GM19463 (cell line): ENCODE data around the gene POU2F1.
A peak's percentile ranks its signal among the peaks of the same experiment; 100 is the strongest.
"Not testable (repeated sequence)": the region's sequence is repeated elsewhere in the genome, so short reads cannot be mapped to it uniquely, and the experiment has no call there.

Experiments used
- ATAC-seq: cut with Tn5 transposase; IDR thresholded peaks from one replicate; pipeline ENCODE4 v1.9.1; 2021; ENCODE audit warnings: mild to moderate bottlenecking, moderate library complexity; ENCODE audit not compliant: unreplicated experiment

The POU2F1 gene

DNA sequence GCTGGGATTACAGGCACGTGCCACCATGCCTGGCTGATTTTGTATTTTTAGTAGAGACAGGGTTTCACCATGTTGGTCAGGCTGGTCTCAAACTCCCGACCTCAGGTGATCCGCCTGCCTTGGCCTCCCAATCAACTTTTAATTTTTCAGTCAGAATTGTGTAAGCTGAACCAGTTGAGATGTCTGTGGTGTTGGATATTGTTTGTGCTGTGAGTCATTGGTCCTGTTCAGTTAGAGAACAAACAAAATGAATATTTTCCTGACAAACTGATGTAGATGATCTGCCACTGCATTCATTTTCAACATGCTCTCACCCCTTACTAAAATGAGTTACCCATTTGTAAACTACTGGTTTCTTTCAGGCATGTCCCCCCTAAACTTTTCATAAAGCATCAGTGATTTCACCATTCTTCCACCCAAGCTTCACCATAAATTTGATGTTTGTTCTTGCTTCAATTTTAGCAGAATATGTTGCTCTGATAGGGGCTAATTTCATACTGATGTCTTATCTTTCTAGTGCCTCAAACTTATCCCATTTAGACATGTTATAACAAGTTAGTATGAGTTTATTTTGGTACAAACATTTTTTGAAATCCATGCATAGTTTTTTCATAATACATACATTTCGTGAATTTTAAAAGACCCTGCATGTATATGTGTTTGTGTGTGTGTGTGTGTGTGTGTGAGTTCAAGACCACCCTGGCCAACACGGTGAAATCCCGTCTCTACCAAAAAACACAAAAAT lies 15.2 kb upstream of the POU2F1 start:
- ATAC-seq = not testable (repeated sequence)

DNA sequence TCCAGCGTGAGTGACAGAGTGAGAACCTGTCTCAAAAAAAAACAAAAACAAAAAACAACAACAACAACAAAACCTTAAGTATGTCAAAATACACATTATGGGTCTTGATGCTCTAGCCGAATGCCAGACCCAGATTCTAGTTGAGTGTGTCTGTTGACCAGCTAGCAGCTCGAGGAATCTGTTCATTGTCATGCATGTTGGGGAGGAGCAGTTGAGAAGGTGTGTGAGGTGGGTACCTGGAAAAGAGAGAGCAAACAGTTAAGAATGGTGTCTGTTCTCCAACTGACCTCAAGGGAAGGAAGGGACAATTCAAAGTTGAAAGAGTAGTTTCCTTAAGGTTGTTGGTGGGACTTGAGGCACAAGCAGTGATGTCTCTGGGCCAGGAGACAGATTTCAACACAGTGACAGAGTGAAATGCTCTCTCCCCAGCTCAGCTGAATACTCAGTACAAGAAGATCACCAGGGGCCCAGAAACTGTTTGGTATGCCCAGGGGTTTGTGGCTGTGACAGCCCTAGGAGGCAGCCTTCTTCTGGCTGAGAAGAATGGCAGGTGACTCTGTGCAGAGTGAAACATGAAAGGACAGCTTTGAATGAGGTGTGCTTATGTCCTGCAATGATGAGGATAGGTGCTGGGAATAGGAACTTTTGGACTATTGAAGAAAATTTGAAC lies 14.4 kb upstream of the POU2F1 start:
- no peak for ATAC-seq

DNA sequence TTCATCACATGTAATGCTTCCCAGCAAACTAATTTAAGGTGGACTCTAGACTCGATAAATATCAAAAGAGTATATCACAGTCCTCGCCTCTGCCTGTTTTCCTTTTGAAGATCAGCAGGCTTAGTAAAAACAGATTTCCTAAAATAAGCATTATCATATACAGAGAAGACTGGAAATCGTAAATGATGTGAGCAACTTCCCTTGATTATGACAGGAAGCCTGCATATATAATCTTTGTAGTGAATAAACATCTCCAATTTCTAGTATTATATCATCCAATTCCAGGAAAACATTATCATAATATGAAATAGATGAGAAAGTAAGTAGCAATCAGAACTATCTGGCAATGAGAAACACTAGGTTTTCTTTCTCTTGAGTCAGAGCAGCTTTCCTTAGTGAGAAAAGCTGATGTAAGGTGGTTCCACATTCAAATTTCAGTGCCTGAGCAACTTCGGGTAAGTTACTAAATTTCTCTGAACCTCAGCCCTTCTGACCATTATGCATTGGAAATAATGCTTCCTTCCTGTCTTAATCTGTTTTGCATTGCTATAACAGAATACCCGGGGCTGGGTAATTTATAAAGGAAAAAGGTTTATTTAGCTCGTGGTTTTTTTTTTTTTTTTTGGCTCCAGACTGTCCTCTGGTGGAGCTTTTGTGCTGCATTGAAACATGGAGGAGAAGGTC lies 12.6 kb upstream of the POU2F1 start:
- no peak for ATAC-seq

- no peak for ATAC-seq
Observed at GRCh38 chr1:167208624-167208976, 12.1 kb upstream of the POU2F1 start.

GRCh38 chr1:167209044-167209443 lies 11.6 kb upstream of the POU2F1 start:
- no peak for ATAC-seq

- ATAC-seq = no peak
Observed at GRCh38 chr1:167210966-167211674, 9.6 kb upstream of the POU2F1 start.

GRCh38 chr1:167212025-167212424 lies 8.7 kb upstream of the POU2F1 start:
- ATAC-seq = no peak

DNA sequence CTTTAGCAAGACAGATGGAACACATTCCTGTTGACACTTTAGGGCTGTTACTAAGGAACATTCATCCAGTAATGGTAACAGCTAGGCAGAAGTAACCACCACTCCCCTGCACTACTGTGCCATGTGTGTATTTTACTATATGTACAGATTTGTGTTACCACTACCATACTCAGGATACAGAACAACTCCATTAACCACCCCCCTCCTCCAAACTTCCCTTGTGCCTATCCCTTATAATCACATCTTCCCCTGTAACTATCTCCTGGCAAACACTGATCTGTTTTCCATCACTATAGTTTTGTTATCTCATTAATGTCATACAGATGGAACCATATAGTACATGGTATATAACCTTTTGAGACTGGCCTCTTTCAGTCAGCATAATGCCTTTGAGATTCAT lies 3.9 kb upstream of the POU2F1 start:
- no peak for ATAC-seq

- no peak for ATAC-seq
Observed at GRCh38 chr1:167219194-167219593, 1.5 kb upstream of the POU2F1 start.

GRCh38 chr1:167219646-167220536 lies 795 bp upstream of the POU2F1 start:
- peak; percentile 30 for ATAC-seq

GRCh38 chr1:167221126-167221737 lies 546 bp downstream of the POU2F1 start:
- ATAC-seq = peak; percentile 10

- peak; percentile 49 for ATAC-seq
Observed at GRCh38 chr1:167221738-167222610, 1.3 kb downstream of the POU2F1 start.

GRCh38 chr1:167223144-167224103 lies 2.7 kb downstream of the POU2F1 start:
- no peak for ATAC-seq

DNA sequence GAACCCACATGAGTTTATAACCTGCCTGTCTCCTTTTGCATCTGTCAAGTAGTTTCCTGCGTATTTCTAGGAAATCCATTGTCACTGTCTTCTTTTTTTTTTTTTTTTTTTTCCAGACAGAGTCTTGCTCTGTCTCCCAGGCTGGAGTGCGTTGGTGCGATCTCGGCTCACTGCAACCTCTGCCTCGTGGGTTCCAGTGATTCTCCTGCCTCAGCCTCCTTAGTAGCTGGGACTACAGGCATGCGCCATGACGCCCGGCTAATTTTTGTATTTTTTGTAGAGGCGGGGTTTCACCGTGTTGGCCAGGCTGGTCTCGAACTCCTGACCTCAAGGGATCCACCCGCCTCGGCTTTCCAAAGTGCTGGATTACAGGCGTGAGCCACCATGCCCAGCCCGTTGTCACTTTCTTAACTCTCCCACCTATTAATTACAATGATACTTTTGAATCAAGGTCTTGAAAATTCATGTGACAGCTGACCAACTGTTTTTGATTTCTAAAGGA lies 4.1 kb downstream of the POU2F1 start:
- not testable (repeated sequence) for ATAC-seq

DNA sequence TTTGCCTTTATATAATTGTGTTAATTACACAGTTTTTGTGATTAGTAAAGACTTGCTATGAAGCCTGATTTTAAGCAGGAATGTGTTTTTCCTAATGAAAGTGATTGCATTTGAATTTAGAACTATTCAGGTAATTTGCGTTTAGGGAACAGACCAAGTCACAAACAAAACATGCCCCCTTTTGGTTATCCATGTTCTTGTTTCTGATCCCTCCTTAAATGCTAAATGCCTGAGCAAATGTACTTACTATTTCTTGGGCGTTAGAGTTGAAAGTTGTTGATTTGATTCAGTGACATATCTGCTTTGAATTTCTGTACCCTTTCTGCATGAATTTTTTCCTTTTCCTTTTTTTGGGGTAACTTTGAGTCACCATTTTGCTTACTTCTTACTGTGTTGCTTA lies 5.2 kb downstream of the POU2F1 start:
- no peak for ATAC-seq

DNA sequence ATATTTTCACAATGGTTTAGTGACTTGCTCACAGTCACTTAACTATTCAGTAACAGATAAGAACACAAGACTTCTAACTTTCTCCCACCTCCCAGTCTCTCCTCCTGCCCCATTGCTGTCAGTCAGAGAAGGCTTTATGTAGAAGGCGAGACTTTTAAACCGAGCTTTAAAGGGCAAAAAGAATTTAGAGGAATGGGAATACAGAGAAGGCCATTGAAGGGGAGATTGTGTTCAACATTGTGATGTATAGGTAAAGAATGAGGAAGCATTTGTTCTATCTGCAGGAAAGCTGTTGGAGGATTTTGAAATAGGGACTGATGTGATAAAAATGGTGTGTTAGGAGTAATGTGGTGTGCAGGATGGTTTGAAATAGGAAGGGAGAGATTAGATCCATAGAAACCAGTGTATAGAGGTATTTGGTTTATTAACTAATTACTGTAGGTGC lies 7.3 kb downstream of the POU2F1 start:
- no peak for ATAC-seq

- no peak for ATAC-seq
Observed at GRCh38 chr1:167229719-167230385, 9.2 kb downstream of the POU2F1 start.
